Testis (tissue), 3 donors: ENCODE measurements around the gene MSH5. TPM values are rescaled to one million over a fixed set of nuclear protein-coding genes. Genes with fewer than 3 reads are reported as not detected.

Experiments used
- DNase-seq: peaks from one replicate; pipeline ENCODE4 v3.0.0-alpha.2; 2019
- H3K27ac ChIP-seq, 2 donors: fragments of 200-600 bp; sonication (generic); one replicate each; pipeline ENCODE4 v1.5.1; 2019
- H3K27me3 ChIP-seq: fragments of 200-600 bp; sonication (generic); one replicate; pipeline ENCODE4 v1.5.1; 2019
- H3K36me3 ChIP-seq: fragments of 200-600 bp; sonication (generic); one replicate; pipeline ENCODE4 v1.5.1; 2017; ENCODE audit warnings: low read depth; ENCODE audit errors: missing control alignments
- H3K4me1 ChIP-seq: fragments of 200-600 bp; sonication (generic); one replicate; pipeline ENCODE4 v1.5.1; 2019
- H3K4me3 ChIP-seq, 2 donors: fragments of 200-600 bp; sonication (generic); one replicate each; pipeline ENCODE4 v1.5.1; 2017 to 2019
- H3K9me3 ChIP-seq: fragments of 200-600 bp; sonication (generic); one replicate; pipeline ENCODE4 v1.5.1; 2017
- POLR2A ChIP-seq: fragments of 450-650 bp; IDR thresholded peaks from one replicate; pipeline ENCODE4 v1.6.1; 2017; ENCODE audit warnings: antibody characterized with exemption, mild to moderate bottlenecking, moderate library complexity
- WGBS, 2 donors: methylation state at CpG; one replicate each; pipeline ENCODE4 v1.1.5; 2018; 5-methylcytosine and 5-hydroxymethylcytosine counted together
- intact Hi-C: fragments of 100-400 bp; cut with DNase I; formaldehyde crosslinking; loops from one replicate; pipeline ENCODE4 v1.15.1; 2023; ENCODE audit warnings: low total_unique reads
- polyA plus RNA-seq: library from polyadenylated mRNA; stranded (reverse); fragments of 350-450 nt; fragmentation: Illumina TruSeq; extraction: RNeasy Lipid Tissue Mini Kit (QIAGEN cat#74804); gene quantifications from one replicate; pipeline ENCODE4 v1.2.3, GENCODE V29; 2014; ENCODE audit warnings: low read depth, low replicate concordance; ENCODE audit not compliant: insufficient read depth
- total RNA-seq, 2 donors: library from RNA; depleted of rRNA; stranded (reverse); fragments of >200 nt; gene quantifications; one replicate each; pipeline ENCODE4 v1.2.3, GENCODE V29; 2016
- TF ChIP-seq, protein P1 (sequence below), 3 experiments: fragments of 450-650 bp in 2 of 3; fragments of 200-600 bp in 1 of 3; sonication (generic) in 1 of 3; IDR thresholded peaks; one replicate each; pipeline ENCODE4 v1.5.1; 2016 to 2019; ENCODE audit warnings: antibody characterized with exemption in 3 of 3, mild to moderate bottlenecking in 2 of 3, moderate library complexity in 1 of 3

The MSH5 gene
- total and polyA plus RNA-seq, 3 donors from 2014 or later, result 36.2 to 135 (median 77.6) TPM

DNA sequence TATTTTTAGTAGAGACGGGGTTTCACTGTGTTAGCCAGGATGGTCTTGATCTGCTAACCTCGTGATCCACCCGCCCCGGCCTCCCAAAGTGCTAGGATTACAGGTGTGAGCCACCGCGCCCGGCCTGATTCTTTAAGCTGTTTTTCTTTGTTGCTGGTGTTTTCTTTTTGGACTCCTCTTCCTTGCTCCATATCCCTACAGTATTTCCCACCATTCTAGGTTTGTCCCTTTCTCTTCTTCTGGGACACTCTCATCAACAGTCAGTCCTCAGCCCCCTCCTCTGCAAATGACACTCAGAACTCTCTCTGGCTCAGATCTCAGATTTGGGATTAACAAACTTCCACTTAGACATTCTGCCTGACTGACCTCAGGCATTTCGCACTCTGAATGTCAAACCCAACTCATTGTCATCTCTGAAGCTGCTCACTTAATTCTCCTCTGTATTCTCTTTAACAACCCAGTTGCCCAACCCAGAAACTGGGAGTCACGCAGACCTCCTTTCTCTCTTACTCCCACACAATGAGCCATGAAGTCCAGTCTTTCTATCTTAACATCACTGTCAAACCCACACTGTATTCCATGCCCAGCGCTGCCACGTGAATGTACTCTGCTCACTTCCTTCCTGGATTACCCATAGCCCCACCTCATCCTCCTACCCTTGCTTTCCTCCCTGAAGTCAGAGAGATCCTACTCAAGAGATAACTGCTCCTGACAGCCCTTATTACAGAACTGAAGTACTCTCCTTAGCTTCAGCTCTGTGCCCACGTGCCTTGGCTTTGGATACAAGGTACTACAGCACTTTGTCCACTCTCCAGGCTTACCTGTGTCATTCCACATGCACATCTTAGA is 14.1 kb upstream of the MSH5 start:
- intact Hi-C loops, result no loop called here
- no peak overlapping the region for H3K27ac ChIP-seq
- H3K4me1 ChIP-seq, result peaks cover 6% of the 10 kb centered on the region
- DNase-seq, result peak; percentile 47
- no peaks in the 10 kb centered on the region for H3K36me3 ChIP-seq
- H3K4me3 ChIP-seq, result no peak overlapping the region
- H3K9me3 ChIP-seq, result no peaks in the 10 kb centered on the region
- H3K27me3 ChIP-seq, result no peaks in the 10 kb centered on the region
- WGBS, 2 donors, result 81% methylated on average over 12 of the region's 12 CpGs
- TF ChIP-seq, protein P1, sequence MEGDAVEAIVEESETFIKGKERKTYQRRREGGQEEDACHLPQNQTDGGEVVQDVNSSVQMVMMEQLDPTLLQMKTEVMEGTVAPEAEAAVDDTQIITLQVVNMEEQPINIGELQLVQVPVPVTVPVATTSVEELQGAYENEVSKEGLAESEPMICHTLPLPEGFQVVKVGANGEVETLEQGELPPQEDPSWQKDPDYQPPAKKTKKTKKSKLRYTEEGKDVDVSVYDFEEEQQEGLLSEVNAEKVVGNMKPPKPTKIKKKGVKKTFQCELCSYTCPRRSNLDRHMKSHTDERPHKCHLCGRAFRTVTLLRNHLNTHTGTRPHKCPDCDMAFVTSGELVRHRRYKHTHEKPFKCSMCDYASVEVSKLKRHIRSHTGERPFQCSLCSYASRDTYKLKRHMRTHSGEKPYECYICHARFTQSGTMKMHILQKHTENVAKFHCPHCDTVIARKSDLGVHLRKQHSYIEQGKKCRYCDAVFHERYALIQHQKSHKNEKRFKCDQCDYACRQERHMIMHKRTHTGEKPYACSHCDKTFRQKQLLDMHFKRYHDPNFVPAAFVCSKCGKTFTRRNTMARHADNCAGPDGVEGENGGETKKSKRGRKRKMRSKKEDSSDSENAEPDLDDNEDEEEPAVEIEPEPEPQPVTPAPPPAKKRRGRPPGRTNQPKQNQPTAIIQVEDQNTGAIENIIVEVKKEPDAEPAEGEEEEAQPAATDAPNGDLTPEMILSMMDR (IDR thresholded peaks at IDR 0.05), result no peak
- TF ChIP-seq POLR2A, result no peak

DNA sequence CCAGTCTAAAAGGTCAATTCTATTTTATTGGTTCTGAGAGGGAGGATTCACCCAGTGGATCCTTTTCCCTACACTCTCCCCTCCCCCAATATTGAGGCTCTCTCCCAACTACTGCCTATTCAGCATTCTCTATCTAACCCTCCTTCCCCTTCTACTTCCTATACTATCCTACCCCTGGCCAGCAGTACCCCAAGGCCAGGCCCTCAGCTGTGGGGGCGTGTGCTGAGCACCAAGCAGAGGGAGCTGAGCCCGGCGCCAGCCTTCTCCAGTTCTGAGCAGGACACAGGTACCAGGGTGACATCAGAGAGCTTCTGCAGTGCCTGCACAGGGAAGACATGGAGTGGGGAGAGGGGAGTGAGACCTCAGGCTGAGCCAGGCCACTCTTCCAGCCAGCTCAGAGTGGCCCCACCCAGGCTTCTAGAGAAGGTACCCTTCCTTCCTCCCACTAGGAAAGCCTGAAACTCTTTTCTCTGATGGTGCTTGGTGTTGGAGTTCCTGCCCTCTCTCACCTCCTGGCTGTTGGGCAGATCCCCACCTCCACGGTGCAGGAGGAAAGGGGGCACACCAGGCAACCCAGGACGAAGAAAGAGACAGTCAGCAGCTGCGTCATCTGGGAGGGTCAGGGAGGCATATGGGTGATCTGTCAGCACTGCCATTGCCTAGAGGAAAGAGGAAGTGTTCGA is 12.6 kb upstream of the MSH5 start:
- Histone ChIP-seq H3K9me3 (no peaks in the 10 kb centered on the region), H3K4me1 (peaks cover 6% of the 10 kb centered on the region), H3K4me3 (no peak overlapping the region), H3K27ac (peak overlapping the region in 1 of 2 donors; percentile 96), H3K36me3 (no peaks in the 10 kb centered on the region), H3K27me3 (no peaks in the 10 kb centered on the region)
- no peak for DNase-seq
- TF ChIP-seq POLR2A, result no peak
- TF ChIP-seq, protein P1 (IDR thresholded peaks at IDR 0.05), result no peak
- intact Hi-C loops, result no loop called here
- WGBS, 2 donors, result 72 to 79% methylated on average over 7 of the region's 7 CpGs

- TF ChIP-seq POLR2A, result no peak
- TF ChIP-seq, protein P1 (IDR thresholded peaks at IDR 0.05), result no peak
- no peak for DNase-seq
- H3K27ac ChIP-seq, result peak overlapping the region; percentile 94 to 96
- H3K9me3 ChIP-seq, result no peaks in the 10 kb centered on the region
- peaks cover 6% of the 10 kb centered on the region for H3K4me1 ChIP-seq
- no peaks in the 10 kb centered on the region for H3K27me3 ChIP-seq
- peak overlapping the region; percentile 66 to 85 for H3K4me3 ChIP-seq
- 54 to 59% methylated on average over 39 to 40 of the region's 41 CpGs for WGBS, 2 donors
- intact Hi-C loops, result no loop called here
- H3K36me3 ChIP-seq, result no peaks in the 10 kb centered on the region
These were observed 11.8 kb upstream of the MSH5 start for GRCh38 chr6:31727717-31728671.

DNA sequence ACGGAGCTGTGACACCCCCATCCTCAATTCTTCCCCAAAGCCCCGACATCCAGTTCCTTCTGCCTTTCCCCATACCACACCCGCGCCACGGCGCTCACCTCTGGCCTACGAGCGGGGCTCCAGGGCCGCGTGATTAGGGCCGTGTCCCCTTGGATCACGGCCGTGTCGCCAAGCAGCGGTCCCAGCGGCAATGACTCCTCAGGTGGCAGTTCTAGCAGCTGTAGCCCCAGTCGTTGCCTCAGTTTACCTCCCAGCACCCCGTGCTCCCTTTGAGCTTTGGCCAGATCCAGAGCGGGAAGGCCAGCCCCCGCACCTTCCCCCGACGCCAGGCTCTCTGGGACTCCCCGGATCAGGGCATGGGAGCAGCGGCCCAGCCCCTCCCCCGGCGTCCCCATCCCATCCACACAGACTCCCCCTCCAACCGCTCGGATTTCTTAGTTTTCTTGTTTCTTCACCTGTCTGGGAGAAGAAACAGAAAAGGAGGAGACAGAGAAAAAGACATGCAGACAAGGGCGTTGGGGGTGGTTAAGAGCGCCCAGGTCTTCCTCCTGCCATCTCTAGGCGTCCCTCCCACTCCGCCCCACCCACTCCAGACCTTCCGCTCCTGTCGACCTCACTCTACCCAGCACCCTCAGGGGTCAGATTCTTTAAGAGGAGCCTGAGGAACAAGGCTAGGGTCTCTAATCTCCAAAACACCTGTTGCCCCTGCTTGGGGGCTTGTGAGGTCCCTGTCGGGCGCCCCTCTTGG is 10.9 kb upstream of the MSH5 start, which contains the start of gene DDAH2:
DDAH2 (minus strand) TSS at position 533 of the 748 bp plus-strand sequence; CDS start at position 395, 138 bp downstream.
- peak within 1 kb of the TSS; percentile 94 to 96 for H3K27ac ChIP-seq
- WGBS, 2 donors, result 10 to 13% methylated on average over 33 to 36 of the region's 36 CpGs
- H3K27me3 ChIP-seq, result no peaks in the 10 kb centered on the region
- H3K36me3 ChIP-seq, result no peaks in the 10 kb centered on the region
- peak within 1 kb of the TSS; percentile 66 to 85 for H3K4me3 ChIP-seq
- intact Hi-C loops, result no loop called here
- H3K9me3 ChIP-seq, result no peaks in the 10 kb centered on the region
- no peak for DNase-seq
- peaks cover 6% of the 10 kb centered on the region for H3K4me1 ChIP-seq
- TF ChIP-seq, protein P1 (IDR thresholded peaks at IDR 0.05), result peak in 1 of 3 experiments; percentile 53
- TF ChIP-seq POLR2A, result no peak
